Lower leg skin (tissue), 4 donors: ENCODE data around the gene ENC1. TPM values are rescaled to one million over a fixed set of nuclear protein-coding genes. Genes with fewer than 3 reads are reported as not detected.

ENCODE experiments used
- DNase-seq, 2 donors: peaks; one replicate each; pipeline ENCODE4 v3.0.0-alpha.2; 2019; ENCODE audit warnings: low spot score in 2 of 2
- H3K4me3 ChIP-seq: fragments of 200-600 bp; sonication (generic); 2 replicates; pipeline ENCODE4 v1.5.1; 2017; ENCODE audit warnings: mild to moderate bottlenecking, low read depth; ENCODE audit not compliant: poor library complexity, severe bottlenecking
- CTCF ChIP-seq, 3 donors: fragments of 450-650 bp; IDR thresholded peaks; one replicate each; pipeline ENCODE4 v1.5.1; 2016; ENCODE audit warnings: antibody characterized with exemption in 3 of 3, mild to moderate bottlenecking in 3 of 3, moderate library complexity in 2 of 3
- POLR2A ChIP-seq, 2 donors: fragments of 450-650 bp; IDR thresholded peaks; one replicate each; pipeline ENCODE4 v1.6.1; 2016 to 2017; ENCODE audit warnings: antibody characterized with exemption in 2 of 2, mild to moderate bottlenecking in 1 of 2, moderate library complexity in 1 of 2
- WGBS, 2 donors: methylation state at CpG; one replicate each; pipeline ENCODE4 v1.1.5; 2018; 5-methylcytosine and 5-hydroxymethylcytosine counted together
- intact Hi-C: fragments of 100-400 bp; cut with DNase I; formaldehyde crosslinking; loops from one replicate; pipeline ENCODE4 v1.15.0; 2023; ENCODE audit warnings: low total_unique reads
- total RNA-seq, 4 donors: library from RNA; depleted of rRNA; stranded (reverse); fragments of >200 nt; gene quantifications; one replicate each; pipeline ENCODE4 v1.1.0, GENCODE V29; 2016

Gene ENC1
- total RNA-seq, 4 donors from 2014 or later = 10.5 to 14.1 (median 13.1) TPM

GRCh38 chr5:74653991-74654390, 13.5 kb upstream of the ENC1 start:
- WGBS, 2 donors = 69 to 73% methylated on average over 5 of the region's 5 CpGs
- no peak overlapping the region for H3K4me3 ChIP-seq
- TF ChIP-seq POLR2A (IDR thresholded peaks at IDR 0.05) = no peak
- TF ChIP-seq CTCF (IDR thresholded peaks at IDR 0.05) = no peak
- DNase-seq = no peak
- intact Hi-C loops = no loop called here

GRCh38 chr5:74652576-74652975, 12.0 kb upstream of the ENC1 start:
- intact Hi-C loops = no loop called here
- no peak for DNase-seq
- TF ChIP-seq CTCF (IDR thresholded peaks at IDR 0.05) (no peak), POLR2A (IDR thresholded peaks at IDR 0.05) (no peak)
- no peak overlapping the region for H3K4me3 ChIP-seq
- 89 to 90% methylated on average over 3 of the region's 3 CpGs for WGBS, 2 donors

- DNase-seq = no peak
- WGBS, 2 donors = 60 to 74% methylated on average over 3 of the region's 3 CpGs
- TF ChIP-seq POLR2A (IDR thresholded peaks at IDR 0.05) (no peak), CTCF (IDR thresholded peaks at IDR 0.05) (no peak)
- H3K4me3 ChIP-seq = no peak overlapping the region
- intact Hi-C loops = no loop called here
Observed at GRCh38 chr5:74651710-74652109, 11.2 kb upstream of the ENC1 start.

- no peak for DNase-seq
- intact Hi-C loops = no loop called here
- 42 to 61% methylated on average over 1 of the region's 1 CpG for WGBS, 2 donors
- H3K4me3 ChIP-seq = no peak overlapping the region
- TF ChIP-seq POLR2A (IDR thresholded peaks at IDR 0.05) = no peak
Observed at GRCh38 chr5:74649421-74649973, 9.0 kb upstream of the ENC1 start.

GRCh38 chr5:74648835-74649293, 8.3 kb upstream of the ENC1 start:
- TF ChIP-seq POLR2A (IDR thresholded peaks at IDR 0.05) (no peak), CTCF (IDR thresholded peaks at IDR 0.05) (peak in 1 of 3 donors; percentile 66)
- H3K4me3 ChIP-seq = no peak overlapping the region
- DNase-seq = no peak
- intact Hi-C loops = no loop called here
- 18 to 21% methylated on average over 6 of the region's 6 CpGs for WGBS, 2 donors

GRCh38 chr5:74647096-74647495, 6.6 kb upstream of the ENC1 start:
- no peak overlapping the region for H3K4me3 ChIP-seq
- WGBS, 2 donors = 50 to 64% methylated on average over 1 of the region's 1 CpG
- no peak for TF ChIP-seq POLR2A (IDR thresholded peaks at IDR 0.05)
- no peak for TF ChIP-seq CTCF (IDR thresholded peaks at IDR 0.05)
- no peak for DNase-seq
- intact Hi-C loops = loop anchor here (2.0 kb wide), 1 partner anchor 60 kb away; no protein-coding TSS in a partner anchor
